Measurements from ENCODE around the gene PNPT1.
A peak's percentile ranks its signal among the peaks of the same experiment; 100 is the strongest.

Gene PNPT1

GRCh38 chr2:55672630-55673029 lies 21.0 kb downstream of the PNPT1 start:
- DNase-seq, result no peak

- no peak for DNase-seq
Observed at GRCh38 chr2:55668956-55669355, 24.7 kb downstream of the PNPT1 start.

- no peak for DNase-seq
Observed at GRCh38 chr2:55653255-55653654, 40.4 kb downstream of the PNPT1 start.

GRCh38 chr2:55649211-55649610 lies 44.4 kb downstream of the PNPT1 start:
- DNase-seq, result no peak

- DNase-seq, result no peak
Observed at GRCh38 chr2:55636831-55637230, 56.8 kb downstream of the PNPT1 start.

- no peak for DNase-seq
Observed at GRCh38 chr2:55628931-55629330, 64.7 kb downstream of the PNPT1 start.

- DNase-seq, result no peak
Observed at GRCh38 chr2:55627915-55628314, 65.7 kb downstream of the PNPT1 start.

GRCh38 chr2:55621802-55622201 lies 71.8 kb downstream of the PNPT1 start:
- DNase-seq, result no peak

GRCh38 chr2:55620123-55620779 lies 73.4 kb downstream of the PNPT1 start:
- no peak for DNase-seq

- DNase-seq, result peak in 51 of 56 donors; percentile 5 to 73 (median 40)
Observed at GRCh38 chr2:55618275-55619055, 75.2 kb downstream of the PNPT1 start.

- DNase-seq, result no peak
Observed at GRCh38 chr2:55618025-55618274, 75.7 kb downstream of the PNPT1 start.

GRCh38 chr2:55617175-55618024 lies 76.2 kb downstream of the PNPT1 start, which contains the start of gene PPP4R3B:
Gene PPP4R3B, minus strand, starts transcription at chr2:55617622. Its CDS starts 337 bp downstream, at chr2:55617285.
- peak; percentile 83 to 100 (median 98) for DNase-seq

GRCh38 chr2:55616551-55617174 lies 77.0 kb downstream of the PNPT1 start:
- DNase-seq, result peak in 4 of 56 donors; percentile 5 to 51 (median 34)

GRCh38 chr2:55611997-55612396 lies 81.6 kb downstream of the PNPT1 start:
- no peak for DNase-seq

GRCh38 chr2:55610954-55611743 lies 82.5 kb downstream of the PNPT1 start:
- no peak for DNase-seq

GRCh38 chr2:55609938-55610578 lies 83.6 kb downstream of the PNPT1 start:
- DNase-seq, result no peak

- DNase-seq, result no peak
Observed at GRCh38 chr2:55609193-55609794, 84.3 kb downstream of the PNPT1 start.

- no peak for DNase-seq
Observed at GRCh38 chr2:55607717-55608116, 85.9 kb downstream of the PNPT1 start.

GRCh38 chr2:55604027-55604565 lies 89.5 kb downstream of the PNPT1 start:
- no peak for DNase-seq

- no peak for DNase-seq
Observed at GRCh38 chr2:55601849-55602248, 91.8 kb downstream of the PNPT1 start.

Data from amygdala (tissue), 56 donors.